ENCODE results near the gene ZIC1.

Gene ZIC1

DNA sequence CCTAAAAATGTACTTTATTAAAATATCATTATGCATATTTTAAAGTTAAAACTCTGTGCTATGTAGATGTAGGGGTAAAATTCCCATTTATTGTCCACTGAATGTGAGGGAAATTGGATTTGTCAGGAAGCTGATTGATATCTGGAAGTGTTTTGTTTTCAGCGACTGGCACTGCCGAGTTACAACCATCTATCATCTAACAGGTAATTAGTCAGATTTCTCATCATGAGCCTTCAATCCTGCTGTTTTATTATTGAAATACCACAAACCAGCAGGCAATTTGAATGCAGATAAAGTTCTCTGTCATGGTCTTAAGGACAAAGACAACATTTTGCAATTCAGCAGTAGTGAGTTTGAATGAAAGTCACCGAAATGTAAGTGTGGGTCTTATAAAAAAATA lies 40.5 kb downstream of the ZIC1 start:
- no peaks in the 10 kb centered on the region for H3K9me3 ChIP-seq (replicated peaks; ENCODE audit: low read length)
- no peak overlapping the region for H3K4me3 ChIP-seq (ENCODE audit: low read length)
- no peaks in the 10 kb centered on the region for H3K36me3 ChIP-seq (ENCODE audit: insufficient read depth, low read length)
- no peak overlapping the region for H3K9ac ChIP-seq (ENCODE audit: low read depth, low read length)
- no peak overlapping the region for H3K4me2 ChIP-seq (ENCODE audit: low read length)
- H3K27me3 ChIP-seq (ENCODE audit: control insufficient read depth, insufficient read depth, low read length): no peaks in the 10 kb centered on the region
- H3K4me1 ChIP-seq (ENCODE audit: control insufficient read depth, insufficient read depth, low read length): no peaks in the 10 kb centered on the region

DNA sequence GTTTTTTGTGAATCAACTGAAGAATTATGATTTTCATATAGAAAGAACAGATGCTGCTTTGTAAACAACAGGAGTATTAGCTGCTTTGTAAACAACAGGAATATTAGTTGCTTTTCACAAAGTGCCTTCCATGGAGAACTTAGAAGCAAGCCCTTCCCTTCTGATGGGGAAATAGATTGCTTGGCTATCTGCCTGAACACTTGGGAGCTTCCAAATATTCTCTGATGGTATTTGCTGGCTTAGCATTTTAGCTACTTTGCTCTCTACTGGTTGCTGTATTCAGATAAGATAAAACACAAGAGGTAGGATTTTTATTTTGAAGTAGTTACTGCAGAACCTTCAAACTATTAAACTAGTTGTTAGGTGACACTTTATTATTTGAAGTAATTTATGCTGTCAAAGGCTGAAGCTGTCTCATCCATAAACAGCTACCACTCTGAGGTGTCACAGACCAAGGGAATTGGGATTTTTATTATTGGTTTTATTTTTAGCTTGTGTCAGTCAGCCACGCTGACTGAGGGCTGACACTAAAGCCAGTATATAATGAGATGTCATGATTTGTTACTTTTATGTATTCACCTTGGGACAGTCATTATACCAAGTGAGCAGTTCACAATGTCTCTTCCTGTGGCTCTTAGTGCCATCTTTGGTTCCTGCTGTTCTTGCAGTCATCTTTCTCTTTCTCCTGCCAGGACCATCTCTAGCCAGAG lies 50.0 kb downstream of the ZIC1 start:
- Histone ChIP-seq H3K36me3 (ENCODE audit: insufficient read depth, low read length) (no peaks in the 10 kb centered on the region), H3K4me3 (ENCODE audit: low read length) (no peak overlapping the region), H3K4me2 (ENCODE audit: low read length) (no peak overlapping the region), H3K9me3 (replicated peaks; ENCODE audit: low read length) (no peaks in the 10 kb centered on the region), H3K9ac (ENCODE audit: low read depth, low read length) (no peak overlapping the region), H3K27me3 (ENCODE audit: control insufficient read depth, insufficient read depth, low read length) (no peaks in the 10 kb centered on the region), H3K4me1 (ENCODE audit: control insufficient read depth, insufficient read depth, low read length) (no peaks in the 10 kb centered on the region)

DNA sequence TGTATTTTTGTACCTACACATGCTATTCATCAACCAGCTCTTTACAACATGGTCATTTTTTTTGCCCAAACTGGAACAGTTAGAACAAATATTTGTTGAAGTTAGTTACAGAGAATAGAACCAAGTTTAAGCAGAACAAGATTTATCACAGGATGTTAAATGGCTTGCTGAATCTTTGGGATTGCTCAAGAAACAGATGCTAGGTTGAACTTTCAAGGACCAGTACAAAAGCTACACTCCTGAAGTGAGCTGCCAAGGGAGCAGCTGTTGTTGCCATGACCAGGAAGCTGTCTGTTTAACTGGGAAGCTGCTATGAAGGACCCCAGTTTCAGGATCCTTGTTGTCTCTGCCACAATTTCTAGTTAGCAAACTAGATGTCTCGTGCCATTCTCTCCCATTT lies 53.7 kb downstream of the ZIC1 start:
- H3K4me3 ChIP-seq (ENCODE audit: low read length): no peak overlapping the region
- H3K4me1 ChIP-seq (ENCODE audit: control insufficient read depth, insufficient read depth, low read length): no peaks in the 10 kb centered on the region
- no peaks in the 10 kb centered on the region for H3K36me3 ChIP-seq (ENCODE audit: insufficient read depth, low read length)
- H3K9me3 ChIP-seq (replicated peaks; ENCODE audit: low read length): no peaks in the 10 kb centered on the region
- no peak overlapping the region for H3K4me2 ChIP-seq (ENCODE audit: low read length)
- H3K9ac ChIP-seq (ENCODE audit: low read depth, low read length): no peak overlapping the region
- no peaks in the 10 kb centered on the region for H3K27me3 ChIP-seq (ENCODE audit: control insufficient read depth, insufficient read depth, low read length)
